GM04503 (cell line): Measurements from ENCODE around the gene COLGALT1.

Source experiments
- DNase-seq: peaks from one replicate; pipeline ENCODE4 v3.0.0-alpha.2; 2012; ENCODE audit warnings: low read depth

Gene COLGALT1

DNA sequence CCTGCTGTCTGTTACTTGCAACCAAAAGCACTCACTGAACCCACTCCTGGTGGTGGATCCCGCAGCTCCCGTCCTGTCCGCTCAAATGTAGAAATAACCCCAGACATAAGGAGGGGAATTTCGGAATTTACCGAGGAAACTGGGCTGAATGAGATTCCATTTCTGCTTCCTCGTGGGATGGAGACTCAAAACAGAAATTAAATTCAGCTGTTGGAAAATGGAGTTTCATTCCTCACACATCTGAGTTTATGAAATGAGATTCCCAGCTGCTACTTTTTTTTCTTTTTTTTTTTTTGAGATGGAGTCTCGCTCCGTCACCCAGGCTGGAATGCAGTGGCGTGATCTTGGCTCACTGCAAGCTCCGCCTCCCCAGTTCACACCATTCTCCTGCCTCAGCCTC, 44.3 kb downstream of the COLGALT1 start:
- no peak for DNase-seq

DNA sequence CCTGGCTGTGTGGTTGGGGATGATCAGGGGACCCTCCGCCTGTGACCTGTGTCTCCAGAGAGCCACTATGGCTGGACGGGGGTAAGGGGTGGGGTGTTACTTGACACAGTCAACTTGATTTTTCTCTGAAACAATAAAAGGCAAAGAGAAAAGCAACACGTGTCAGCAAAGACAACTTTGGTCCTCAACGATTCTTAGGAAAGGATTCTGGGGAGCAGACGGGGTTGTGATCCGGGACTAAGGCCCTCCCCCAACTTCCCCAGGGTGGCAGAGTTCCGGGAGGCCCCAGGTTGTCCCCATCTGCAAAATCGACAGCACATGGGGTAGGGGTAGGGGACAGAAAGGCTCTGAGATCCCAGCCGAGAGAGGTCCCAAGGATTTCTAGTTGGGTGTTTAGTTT, 46.2 kb downstream of the COLGALT1 start:
- DNase-seq: no peak

GRCh38 chr19:17602217-17602616, 46.8 kb downstream of the COLGALT1 start:
- DNase-seq: no peak

DNA sequence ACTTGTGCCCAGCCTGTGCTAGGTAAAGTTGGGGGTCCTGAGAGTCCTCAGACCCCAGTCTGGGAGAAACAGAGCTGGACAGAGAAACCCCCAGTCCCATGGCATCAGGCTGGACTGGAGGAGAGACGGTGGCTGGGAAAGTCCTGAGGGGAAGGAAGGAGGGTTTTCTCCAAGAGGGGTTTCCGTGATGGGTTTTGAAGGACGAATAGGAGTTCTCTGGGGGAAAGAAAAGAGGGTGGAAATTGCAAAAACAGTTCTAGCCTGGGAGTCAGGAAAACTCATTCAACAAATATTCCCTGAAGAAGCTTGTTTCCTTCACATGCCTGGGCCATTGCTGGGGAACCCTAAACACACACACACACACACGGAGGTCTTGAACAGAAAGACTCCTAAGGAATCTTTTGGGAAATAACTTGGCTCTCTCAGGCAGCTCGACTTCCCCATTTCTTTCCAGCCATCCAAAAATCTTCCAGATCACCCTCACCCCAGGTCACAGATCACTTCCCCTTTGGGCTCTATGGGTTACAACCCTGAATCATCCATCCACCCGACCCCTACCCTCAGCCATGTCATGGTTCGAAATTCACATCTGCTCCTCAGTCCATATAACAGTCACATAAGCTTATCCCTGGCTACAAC, 47.5 kb downstream of the COLGALT1 start:
- no peak for DNase-seq

- no peak for DNase-seq
Observed at GRCh38 chr19:17604372-17605025, 49.0 kb downstream of the COLGALT1 start.

- no peak for DNase-seq
Observed at GRCh38 chr19:17605117-17605516, 49.7 kb downstream of the COLGALT1 start.

DNA sequence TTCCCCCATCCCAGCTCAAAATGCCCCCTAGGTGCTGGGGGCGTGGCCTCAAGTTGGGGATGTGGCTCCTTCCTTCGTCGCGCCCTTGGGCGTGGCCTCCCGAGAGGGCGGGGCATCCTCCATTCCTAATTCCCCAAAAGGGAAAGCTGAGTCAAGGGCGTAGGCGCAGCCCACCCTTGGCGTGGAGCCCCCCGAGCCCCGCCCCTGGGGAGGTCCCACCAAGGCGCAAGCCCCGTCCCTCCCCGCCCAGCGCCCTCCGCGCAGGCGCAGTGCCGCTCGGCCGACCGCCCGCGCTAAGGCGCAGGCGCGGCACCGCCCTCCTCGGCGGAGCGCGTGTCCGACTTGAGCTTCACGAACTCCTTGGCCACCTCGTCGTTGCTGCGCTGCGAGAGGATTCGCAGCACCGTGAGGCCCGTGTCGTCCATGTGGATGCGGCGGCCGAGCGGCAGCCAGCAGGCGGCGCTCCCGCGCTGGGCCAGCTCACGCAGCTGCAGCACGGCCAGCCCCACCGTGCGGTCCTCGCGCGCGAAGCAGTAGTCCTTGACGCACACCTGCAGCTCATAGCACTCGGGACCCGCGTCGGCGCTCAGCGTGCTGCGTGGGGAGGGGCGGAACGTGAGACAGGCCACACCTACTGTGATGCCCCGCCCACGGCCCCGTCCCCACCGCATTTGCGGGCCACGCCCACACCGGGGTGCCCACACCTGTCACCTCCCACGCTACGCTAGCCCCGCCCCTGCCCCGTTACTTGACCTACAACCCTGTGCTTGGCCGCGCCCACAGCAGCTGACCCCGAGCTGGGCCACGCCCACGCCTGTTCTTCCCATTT, 50.5 kb downstream of the COLGALT1 start:
- no peak for DNase-seq

DNA sequence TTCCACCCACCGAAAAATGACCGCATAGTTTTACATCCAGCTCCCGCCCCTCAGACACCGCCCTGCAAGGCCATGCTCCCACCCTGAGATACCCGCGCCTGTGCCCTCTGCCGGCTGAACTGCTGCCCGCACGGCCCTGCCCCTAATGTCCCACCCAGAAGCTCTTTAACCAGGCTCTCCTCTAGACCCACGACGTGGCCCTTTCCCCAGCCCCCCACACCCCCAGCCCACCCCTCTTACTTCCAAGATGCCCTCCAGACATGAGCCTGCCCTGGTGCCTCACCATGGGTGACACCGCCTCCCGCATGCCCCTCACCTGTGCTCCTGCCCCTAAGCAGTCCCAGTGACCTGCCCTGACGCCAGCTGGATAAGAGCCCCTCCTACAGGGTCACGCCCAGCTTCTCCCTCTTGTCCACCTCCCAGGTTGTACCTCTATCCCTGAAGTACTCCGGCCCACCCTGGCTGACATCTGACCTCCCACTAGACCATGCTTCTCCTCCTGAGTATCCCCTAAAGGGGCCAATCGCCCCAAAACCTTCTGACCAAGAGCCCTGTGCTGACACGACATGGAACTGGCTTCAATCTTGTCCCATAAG, 51.2 kb downstream of the COLGALT1 start:
- DNase-seq: no peak

- no peak for DNase-seq
Observed at GRCh38 chr19:17607936-17608335, 52.5 kb downstream of the COLGALT1 start.

DNA sequence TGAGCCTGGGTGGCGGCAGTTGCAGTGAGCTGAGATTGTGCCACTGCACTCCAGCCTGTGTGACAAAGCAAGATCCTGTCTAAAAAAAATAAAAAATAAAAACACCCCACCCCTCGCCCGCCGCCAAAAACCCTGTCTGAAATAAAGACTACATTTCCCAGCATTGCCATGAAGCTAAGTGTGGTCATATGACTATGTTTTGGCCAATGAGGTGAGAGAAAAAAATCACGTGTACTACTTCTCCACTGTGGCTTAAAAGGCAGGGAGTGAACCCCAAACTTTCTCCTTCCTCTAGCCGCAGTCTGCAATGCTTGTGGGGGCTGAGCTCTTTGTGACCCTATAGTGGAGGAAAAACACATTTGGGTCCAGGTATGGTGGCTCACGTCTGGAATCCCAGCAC, 54.9 kb downstream of the COLGALT1 start:
- DNase-seq: no peak

DNA sequence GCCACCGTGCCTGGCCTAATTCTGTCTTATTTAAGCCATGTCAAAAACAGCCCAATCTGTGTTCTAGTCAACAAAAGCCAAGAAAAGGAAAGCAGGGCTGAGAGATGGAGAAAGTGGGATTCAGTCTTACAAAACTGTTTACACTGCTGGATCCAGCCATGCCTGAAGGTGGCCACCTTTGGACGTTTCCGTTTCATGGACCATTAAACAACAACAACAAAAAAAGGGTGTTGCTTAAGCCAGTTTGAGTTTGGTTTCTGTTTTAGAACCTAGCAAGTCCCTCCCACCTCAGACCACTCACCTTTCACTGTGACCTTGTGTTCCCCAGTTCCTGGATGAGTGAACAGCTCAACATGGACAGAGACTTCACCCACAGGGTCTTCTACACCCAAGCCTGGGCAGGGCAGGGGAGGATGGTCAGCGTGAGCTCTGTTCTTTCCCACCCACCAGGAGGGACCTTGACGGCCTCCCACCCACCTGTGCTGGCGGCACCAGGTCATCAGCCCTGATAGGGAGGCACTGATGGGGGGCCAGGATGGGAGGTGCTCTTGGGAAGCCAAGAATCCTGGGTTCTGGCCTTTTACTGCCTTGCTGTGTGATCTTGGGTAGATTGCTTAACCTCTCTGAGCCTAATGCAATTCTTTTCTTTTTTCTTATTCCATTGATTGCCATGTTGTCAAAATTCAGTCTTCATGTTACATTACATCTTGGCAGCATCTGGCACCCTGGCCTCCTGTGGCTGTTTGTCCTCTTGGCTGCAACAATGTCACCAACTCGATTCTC, 56.2 kb downstream of the COLGALT1 start:
- DNase-seq: no peak

DNA sequence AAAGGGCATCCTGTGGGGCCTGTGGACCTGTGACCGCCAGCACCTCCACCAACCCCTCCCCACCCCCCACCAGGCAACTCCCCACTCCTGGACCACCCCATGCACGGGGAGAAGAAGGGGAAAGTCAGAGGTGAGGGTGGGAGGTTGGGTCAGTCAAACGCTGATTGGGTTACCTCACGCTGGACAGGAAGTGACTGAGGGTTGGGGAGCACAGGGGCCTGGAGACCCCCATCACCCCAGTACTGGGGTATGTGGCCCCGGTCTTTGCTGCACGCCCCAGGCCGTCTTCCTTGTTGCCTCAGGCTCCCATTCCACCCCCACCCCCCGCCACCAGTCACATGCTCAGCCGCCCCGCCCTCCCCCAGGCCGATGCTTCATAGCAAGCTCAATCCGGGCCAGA, 59.0 kb downstream of the COLGALT1 start:
- no peak for DNase-seq

DNA sequence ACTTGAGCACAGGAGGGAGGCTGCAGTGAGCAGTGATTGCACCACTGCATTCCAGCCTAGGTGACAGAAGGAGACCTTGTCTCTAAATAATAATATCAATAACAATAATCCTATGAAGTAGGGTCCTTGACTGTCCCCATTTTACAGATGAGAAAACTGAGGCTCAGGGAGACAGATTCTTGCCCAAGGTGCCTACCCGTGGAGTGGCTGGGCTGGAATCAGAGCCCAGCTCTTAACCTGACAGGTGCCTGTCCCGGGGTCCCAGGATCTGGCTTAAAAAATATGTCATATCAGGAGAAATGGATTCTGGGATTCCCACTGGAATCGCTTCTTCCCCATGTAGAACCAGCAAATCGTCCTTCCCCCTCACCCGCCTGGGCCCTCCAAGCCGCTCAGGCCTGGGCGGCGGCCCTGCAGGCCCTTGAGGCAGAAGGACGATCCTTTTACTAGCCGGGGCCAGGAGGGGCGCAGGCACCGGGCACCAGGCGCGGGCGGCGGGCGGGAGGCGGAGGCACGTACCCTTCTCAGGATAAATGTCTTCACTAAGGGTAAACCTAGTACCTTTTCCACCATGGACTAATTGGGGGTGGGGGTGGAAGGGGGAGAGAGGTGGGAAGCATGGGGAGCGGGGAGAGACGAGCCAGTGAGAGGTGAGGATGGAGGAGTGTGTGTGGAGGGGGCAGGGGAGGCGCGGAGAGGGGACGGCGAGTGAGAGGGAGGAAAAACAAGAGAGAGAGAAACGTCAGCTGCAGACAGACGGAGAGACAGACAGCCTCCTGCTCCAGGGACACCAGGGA, 60.6 kb downstream of the COLGALT1 start:
- no peak for DNase-seq

- no peak for DNase-seq
Observed at GRCh38 chr19:17616686-17616960, 61.2 kb downstream of the COLGALT1 start.

DNA sequence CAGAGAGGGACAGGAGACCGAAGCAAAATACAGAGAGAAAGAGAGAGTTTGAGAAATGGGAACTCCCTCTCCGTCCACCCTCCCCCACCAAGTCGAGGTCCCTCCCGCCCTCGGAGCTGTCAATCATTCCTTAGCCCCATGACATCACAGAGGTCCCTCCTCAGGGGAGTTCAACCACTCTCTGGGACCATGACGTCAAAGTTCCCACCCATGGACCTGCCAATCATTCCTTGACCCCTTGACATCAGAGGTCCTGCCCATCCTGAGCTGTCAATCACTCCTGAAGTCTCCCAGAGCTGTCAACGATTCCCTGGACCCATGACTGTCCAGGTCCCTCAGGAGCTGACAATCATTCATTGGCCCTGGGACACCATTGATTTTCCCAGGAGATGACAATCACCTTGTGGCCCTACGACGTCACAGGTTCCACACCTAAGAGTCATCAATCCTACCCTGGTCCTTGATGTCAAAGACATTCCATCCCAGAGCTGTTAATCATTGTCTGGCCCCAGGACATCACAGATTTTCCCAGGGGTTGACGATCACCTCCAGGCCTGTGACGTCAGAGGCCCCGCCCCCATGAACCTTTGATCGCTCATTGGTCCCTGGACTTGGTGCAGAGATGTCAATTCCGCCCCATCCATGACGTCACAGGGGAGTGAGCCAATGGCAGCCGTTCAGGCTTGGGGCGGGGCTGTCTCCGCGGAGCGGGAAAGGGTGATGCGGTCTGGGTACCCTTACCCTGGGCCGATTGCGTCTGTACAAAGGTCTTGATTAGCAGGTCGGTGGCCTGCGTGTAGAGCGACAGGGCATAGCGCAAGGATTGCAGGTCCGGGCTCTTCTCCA, 61.7 kb downstream of the COLGALT1 start:
- DNase-seq: no peak

GRCh38 chr19:17617807-17618192, 62.4 kb downstream of the COLGALT1 start:
- no peak for DNase-seq

- DNase-seq: no peak
Observed at GRCh38 chr19:17618281-17618903, 62.9 kb downstream of the COLGALT1 start.

GRCh38 chr19:17618936-17619335, 63.5 kb downstream of the COLGALT1 start:
- no peak for DNase-seq

GRCh38 chr19:17620696-17621095, 65.2 kb downstream of the COLGALT1 start:
- no peak for DNase-seq
